Measurements from ENCODE around the gene INTS6L.

INTS6L gene

GRCh38 chrX:135528254-135528653 is 7.8 kb downstream of the INTS6L start:
- Histone ChIP-seq H3K4me3 (ENCODE audit: insufficient read depth, low read length, poor library complexity, severe bottlenecking) (no peak overlapping the region), H3K27me3 (ENCODE audit: low read length) (no peaks in the 10 kb centered on the region), H3K9ac (ENCODE audit: low read length) (no peak overlapping the region), H3K9me3 (ENCODE audit: insufficient read depth, low read length) (no peaks in the 10 kb centered on the region), H4K20me1 (ENCODE audit: low read depth, low read length) (no peaks in the 10 kb centered on the region), H2AFZ (ENCODE audit: low read depth, low read length, severe bottlenecking) (no peak overlapping the region), H3F3A (ENCODE audit: insufficient read depth) (no peaks in the 10 kb centered on the region), H3K79me2 (ENCODE audit: insufficient read depth, low read length) (peaks cover 39% of the 10 kb centered on the region), H3K9me2 (replicated peaks; ENCODE audit: insufficient read depth, low read length) (no peaks in the 10 kb centered on the region), H3K27ac (ENCODE audit: low read depth, low read length) (no peak overlapping the region), H3K4me2 (ENCODE audit: low read depth, low read length, poor library complexity, severe bottlenecking) (no peak overlapping the region), H3K36me3 (ENCODE audit: low read length) (no peaks in the 10 kb centered on the region; the same call in 1 of the 2 replicates)
- TF ChIP-seq CTCF (IDR thresholded peaks at IDR 0.05; ENCODE audit: insufficient read depth, low read length, poor library complexity, severe bottlenecking) (no peak), EZH2phosphoT487 (conservative IDR thresholded peaks at IDR 0.05; ENCODE audit: low read length) (no peak)

- Histone ChIP-seq H3K79me2 (ENCODE audit: insufficient read depth, low read length) (peaks cover 43% of the 10 kb centered on the region), H3K9ac (ENCODE audit: low read length) (no peak overlapping the region)
Observed at GRCh38 chrX:135528756-135529155, 8.3 kb downstream of the INTS6L start.

GRCh38 chrX:135530097-135530496 is 9.6 kb downstream of the INTS6L start:
- Histone ChIP-seq H3F3A (ENCODE audit: insufficient read depth) (no peaks in the 10 kb centered on the region), H3K4me2 (ENCODE audit: low read depth, low read length, poor library complexity, severe bottlenecking) (no peak overlapping the region), H3K36me3 (ENCODE audit: low read length) (no peaks in the 10 kb centered on the region; the same call in 1 of the 2 replicates), H3K9me3 (ENCODE audit: insufficient read depth, low read length) (no peaks in the 10 kb centered on the region), H2AFZ (ENCODE audit: low read depth, low read length, severe bottlenecking) (no peak overlapping the region), H3K4me3 (ENCODE audit: insufficient read depth, low read length, poor library complexity, severe bottlenecking) (no peak overlapping the region), H3K27me3 (ENCODE audit: low read length) (no peaks in the 10 kb centered on the region), H3K9me2 (replicated peaks; ENCODE audit: insufficient read depth, low read length) (no peaks in the 10 kb centered on the region), H3K79me2 (ENCODE audit: insufficient read depth, low read length) (peaks cover 47% of the 10 kb centered on the region), H4K20me1 (ENCODE audit: low read depth, low read length) (no peaks in the 10 kb centered on the region), H3K27ac (ENCODE audit: low read depth, low read length) (no peak overlapping the region), H3K9ac (ENCODE audit: low read length) (no peak overlapping the region)
- no peak for TF ChIP-seq CTCF (IDR thresholded peaks at IDR 0.05; ENCODE audit: insufficient read depth, low read length, poor library complexity, severe bottlenecking)
- no peak for TF ChIP-seq EZH2phosphoT487 (conservative IDR thresholded peaks at IDR 0.05; ENCODE audit: low read length)

More at GRCh38 chrX:135528756-135529155, 8.3 kb downstream of the INTS6L start:
- H3K4me2 ChIP-seq (ENCODE audit: low read depth, low read length, poor library complexity, severe bottlenecking) = no peak overlapping the region
- H3K9me2 ChIP-seq (replicated peaks; ENCODE audit: insufficient read depth, low read length) = no peaks in the 10 kb centered on the region
- TF ChIP-seq CTCF (IDR thresholded peaks at IDR 0.05; ENCODE audit: insufficient read depth, low read length, poor library complexity, severe bottlenecking) (no peak), EZH2phosphoT487 (conservative IDR thresholded peaks at IDR 0.05; ENCODE audit: low read length) (no peak)
- H3K4me3 ChIP-seq (ENCODE audit: insufficient read depth, low read length, poor library complexity, severe bottlenecking) = no peak overlapping the region
- no peak overlapping the region for H3K27ac ChIP-seq (ENCODE audit: low read depth, low read length)
- no peaks in the 10 kb centered on the region; the same call in 1 of the 2 replicates for H3K36me3 ChIP-seq (ENCODE audit: low read length)
- no peaks in the 10 kb centered on the region for H3K9me3 ChIP-seq (ENCODE audit: insufficient read depth, low read length)
- H3K27me3 ChIP-seq (ENCODE audit: low read length) = no peaks in the 10 kb centered on the region
- no peak overlapping the region for H2AFZ ChIP-seq (ENCODE audit: low read depth, low read length, severe bottlenecking)
- no peaks in the 10 kb centered on the region for H4K20me1 ChIP-seq (ENCODE audit: low read depth, low read length)
- H3F3A ChIP-seq (ENCODE audit: insufficient read depth) = no peaks in the 10 kb centered on the region
